GM18909 (cell line): ENCODE results near the gene APOL6.
"Not testable (repeated sequence)": the region's sequence is repeated elsewhere in the genome, so short reads cannot be mapped to it uniquely, and the experiment has no call there.

Source experiments
- ATAC-seq: cut with Tn5 transposase; IDR thresholded peaks from one replicate; pipeline ENCODE4 v1.9.1; 2021; ENCODE audit warnings: mild to moderate bottlenecking; ENCODE audit not compliant: unreplicated experiment, poor library complexity

APOL6 gene

DNA sequence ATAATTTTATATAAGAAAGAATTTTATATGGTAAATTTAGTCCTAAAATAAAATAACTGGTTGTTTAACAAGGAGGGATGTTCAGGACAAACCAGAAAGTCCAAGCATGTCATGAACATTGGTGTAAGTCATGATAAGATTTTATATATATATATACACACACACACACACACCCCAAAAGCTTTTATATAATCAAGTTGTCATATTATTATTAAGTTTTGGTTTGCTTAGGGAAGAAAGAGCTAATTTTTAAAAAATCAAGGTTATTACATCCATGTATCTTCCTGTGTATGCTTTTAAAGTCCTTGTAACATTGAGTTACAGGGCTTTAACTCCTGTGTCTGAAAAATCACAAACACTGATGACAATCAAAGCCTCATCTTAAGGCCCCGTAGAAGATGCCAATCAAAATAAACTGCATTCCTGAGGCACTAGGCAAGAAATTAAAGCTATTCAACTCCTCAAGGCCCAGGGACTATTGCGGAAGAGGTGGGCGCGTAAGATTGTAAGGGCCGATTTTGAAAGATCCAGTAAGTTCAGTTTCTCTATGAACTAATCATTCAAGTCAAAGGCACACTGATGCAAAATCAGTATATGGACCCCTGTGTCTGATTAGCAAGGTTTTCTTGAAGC, 16.8 kb downstream of the APOL6 start:
- no peak for ATAC-seq

DNA sequence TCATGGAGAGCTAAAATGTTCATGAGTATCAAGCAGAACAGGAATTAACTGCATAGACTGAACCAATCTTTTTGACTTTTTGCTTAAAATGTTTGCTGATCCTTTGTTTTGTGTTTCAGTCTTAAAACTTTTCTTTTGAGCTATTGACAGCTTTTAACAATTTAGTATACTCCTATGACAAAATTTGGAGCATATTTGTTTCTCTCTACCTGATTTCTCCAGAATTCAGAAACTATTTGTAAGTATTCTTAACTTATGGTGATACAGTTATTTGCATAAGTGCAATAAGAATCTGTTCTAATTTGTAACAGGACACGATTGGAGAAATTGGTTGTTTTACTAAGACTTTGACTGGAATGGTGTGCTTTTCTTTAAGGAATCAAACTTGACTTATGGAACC, 18.5 kb downstream of the APOL6 start:
- not testable (repeated sequence) for ATAC-seq

DNA sequence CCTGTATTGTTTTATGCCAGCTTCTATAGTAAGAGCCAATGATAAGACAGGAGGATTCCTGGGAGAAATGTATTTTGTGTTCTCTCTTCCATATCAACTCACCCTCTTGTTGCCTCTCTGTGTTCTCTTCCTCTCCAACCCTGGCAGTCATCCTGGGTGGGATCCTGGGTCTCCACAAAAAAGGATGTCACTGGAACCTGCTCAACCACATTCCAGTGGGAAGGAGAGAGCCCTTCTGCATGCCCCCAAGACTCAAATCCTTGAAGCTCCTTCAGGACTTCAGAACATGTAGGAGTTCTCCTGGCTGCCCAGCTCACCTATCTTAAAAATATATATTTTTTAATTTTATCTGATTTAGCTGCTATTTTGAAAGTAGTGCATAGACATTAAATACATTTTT, 26.1 kb downstream of the APOL6 start:
- no peak for ATAC-seq

DNA sequence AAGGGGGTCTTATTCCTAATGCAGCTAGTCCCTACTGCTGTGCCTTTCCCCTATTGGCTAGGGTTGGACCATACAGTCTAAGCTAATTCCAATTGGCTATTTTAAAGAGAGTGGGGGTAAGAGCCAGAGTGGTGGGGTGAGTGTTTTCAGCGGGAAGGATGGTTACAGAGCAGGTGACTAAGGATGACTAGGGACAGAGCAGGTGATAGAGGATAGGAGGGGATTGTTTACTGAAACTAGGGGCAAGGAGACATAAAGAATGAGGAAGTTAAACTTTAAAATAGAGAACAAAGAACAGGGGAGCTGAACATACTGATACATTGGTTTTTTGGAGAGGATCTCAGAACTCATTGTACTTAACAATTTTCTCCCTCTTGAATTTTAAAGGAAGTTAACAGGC, 27.8 kb downstream of the APOL6 start:
- ATAC-seq: not testable (repeated sequence)

DNA sequence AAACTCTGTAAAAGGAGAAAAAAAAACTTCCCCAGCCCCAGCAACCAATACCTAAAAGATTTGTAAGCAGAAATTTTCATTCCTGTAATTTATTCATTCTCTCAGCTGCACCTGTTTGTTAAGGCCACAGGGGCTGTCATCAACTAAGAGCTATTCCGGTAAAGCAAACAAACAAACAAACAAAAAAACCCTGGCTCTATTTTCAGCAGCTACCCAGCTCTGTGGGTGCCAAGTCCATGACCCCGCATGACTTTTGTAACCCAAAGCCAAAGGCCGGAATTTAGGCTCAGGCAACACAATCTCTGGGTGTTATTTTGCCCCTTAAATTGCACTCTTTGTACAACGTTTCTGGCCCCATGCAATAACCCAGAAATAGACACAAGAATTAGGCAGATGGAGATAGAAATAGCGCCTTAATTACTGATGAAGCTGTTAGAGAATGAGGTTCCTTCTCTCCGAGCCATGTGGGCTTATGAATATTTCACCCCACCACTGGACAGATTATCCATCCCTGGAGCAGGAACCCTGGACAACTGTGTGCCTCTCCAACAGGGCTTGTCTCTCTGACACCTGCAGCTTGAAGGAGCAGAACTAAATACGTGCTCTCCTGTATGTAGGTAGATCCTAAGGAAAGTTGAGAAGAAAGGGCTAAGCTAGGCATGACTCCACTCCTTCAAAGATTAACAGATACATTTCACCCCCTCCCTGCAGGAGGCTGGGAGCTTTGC, 29.4 kb downstream of the APOL6 start:
- no peak for ATAC-seq

DNA sequence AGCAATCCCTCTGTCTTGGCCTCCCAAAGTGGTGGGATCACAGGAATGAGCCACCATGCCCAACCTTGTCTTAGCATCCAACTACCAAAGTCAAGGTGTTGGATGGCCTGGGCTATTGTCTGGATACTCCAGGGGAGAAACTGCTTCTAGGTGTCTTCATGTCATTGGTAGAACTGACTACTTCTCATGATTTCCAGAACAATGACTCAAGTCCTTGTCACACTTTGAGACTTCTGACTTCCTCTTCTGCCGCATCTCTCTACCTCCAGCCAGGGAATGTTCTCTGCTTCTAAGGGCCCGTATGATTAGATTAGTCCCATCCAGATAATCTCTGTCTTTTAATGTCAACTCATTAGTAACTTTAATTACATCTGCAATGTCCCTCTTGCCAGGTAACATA, 30.6 kb downstream of the APOL6 start:
- no peak for ATAC-seq

DNA sequence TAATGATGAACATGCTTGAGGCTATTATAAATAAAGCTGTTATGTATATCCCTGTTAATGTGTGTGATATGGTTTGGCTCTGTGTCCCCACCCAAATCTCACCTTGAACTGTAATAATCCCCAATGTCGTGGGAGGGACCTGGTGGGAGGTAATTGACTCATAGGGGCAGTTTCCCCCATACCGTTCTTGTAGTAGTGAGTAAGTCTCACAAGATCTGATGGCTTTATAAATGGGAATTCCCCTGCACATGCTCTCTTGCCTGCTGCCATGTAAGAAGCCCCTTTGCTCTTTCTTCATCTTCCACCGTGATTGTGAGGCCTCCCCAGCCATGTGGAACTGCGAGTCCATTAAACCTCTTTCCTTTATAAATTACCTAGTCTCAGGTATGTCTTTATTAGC, 31.2 kb downstream of the APOL6 start:
- not testable (repeated sequence) for ATAC-seq

DNA sequence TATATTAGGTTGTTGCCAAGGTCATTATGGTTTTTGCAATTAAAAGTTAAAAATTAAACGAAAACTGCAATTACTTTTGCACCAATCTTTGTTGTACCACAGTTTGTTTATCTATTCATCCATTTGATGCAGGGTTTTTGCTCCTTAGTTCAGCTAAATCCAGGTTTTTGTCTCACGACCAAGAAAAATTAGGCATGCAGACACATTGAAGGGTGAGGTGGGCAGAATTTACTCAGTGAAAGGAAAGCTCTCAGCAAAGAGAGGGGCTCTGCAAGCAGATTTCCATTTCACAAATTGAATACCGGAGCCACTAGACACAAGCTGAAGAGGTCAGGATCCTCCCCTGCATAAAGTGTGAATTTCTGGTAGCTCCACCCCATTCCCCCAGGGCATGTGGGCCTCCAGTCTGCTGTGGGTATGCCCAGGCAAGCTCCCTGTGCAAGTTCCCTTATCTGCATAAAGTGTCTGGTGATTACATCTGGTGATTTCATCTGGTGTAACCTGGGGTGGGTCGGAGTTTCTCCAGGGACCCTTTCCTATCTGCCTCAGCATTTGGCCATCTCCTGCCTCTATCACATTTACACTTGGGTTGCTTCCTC, 33.3 kb downstream of the APOL6 start:
- ATAC-seq: no peak

DNA sequence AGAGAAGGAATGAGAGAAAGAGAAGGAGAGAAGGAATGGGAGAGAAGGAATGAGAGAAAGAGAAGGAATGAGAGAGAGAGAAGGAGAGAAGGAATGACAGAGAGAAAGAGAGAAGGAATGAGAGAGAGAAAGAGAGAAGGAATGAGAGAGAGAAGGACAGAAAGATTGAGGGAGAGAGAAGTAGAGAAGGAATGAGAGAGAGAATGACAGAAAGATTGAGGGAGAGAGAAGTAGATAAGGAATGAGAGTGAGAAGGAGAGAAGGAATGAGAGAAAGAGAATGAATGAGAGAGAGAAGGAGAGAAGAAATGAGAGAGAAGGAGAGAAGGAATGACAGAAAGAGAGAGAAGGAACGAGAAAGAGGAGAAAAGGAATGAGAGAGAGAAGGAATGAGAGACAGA, 35.3 kb downstream of the APOL6 start:
- ATAC-seq: no peak

DNA sequence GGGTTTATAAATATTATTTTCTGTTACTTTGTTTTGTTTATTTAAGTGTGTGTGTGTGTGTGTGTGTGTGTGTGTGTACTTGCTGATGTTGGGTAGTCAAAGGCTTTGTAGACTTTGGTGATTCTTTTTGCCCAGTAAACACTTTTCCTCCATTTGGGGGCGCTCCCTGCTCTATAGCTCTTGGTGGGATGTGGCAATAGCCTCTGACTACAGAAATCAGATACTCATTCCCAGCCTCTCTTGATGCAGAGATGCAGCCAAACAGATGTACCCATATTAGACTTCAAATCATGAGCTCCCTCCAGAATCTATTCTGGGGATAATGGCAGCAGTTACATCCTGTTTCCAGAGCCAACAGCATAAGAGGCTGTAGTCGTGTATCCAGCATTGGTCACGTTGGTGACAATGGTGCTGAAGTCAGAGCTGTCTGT, 36.0 kb downstream of the APOL6 start:
- no peak for ATAC-seq

DNA sequence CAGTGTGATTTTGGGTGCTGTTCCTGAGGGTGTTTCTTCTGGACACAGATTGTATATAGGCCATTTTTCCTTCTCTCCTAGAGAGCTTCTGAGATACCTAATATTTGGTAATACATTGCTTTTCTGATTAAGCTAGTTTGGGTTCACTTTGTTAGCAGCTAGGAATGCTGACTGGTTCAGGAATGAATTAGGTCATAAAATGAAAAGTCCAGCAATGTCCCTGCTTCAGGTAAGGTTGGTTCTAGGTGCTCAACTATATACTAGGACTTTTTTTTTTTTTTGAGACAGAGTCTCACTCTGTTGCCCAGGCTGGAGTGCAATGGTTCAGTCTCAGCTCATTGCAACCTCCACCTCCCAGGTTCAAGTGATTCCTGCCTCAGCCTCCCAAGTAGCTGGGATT, 36.5 kb downstream of the APOL6 start:
- no peak for ATAC-seq

DNA sequence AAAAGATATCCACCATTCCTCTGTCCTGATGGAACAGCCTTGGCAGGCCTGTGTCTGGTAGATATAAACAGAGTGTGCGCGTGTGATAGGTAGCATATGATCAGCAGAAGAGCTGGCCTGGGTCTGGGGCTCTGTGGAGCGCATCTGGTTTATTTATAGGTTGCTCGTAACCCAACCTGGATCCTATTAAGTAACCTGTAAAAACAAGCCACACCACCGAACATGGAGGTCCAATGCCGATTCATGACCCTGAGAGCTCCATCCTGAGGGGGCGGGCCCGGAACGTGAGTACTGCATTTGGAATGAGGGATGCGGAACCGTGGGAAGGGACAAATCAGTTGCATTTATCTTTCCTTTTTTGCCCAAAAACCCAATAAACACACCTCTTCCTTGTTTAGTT, 37.5 kb downstream of the APOL6 start:
- no peak for ATAC-seq

DNA sequence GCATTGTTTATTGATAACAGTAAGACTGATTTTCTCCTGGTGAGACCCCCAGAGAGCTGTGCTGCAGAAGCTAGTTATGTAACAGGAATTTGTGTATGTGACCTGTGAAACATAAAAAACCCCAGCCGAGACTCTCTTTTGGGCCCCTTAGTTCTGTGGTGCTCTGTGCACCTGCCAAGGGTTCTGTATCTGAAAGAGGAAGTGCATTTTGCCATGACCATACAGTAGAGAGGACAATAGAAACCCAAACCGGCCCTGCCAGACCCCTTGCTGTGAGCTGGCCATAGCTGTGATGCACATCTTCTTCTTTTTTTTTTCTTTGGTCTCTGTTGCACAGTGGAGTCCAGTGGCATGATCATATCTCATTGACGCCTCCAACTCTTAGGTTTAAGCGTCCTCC, 38.1 kb downstream of the APOL6 start:
- no peak for ATAC-seq

DNA sequence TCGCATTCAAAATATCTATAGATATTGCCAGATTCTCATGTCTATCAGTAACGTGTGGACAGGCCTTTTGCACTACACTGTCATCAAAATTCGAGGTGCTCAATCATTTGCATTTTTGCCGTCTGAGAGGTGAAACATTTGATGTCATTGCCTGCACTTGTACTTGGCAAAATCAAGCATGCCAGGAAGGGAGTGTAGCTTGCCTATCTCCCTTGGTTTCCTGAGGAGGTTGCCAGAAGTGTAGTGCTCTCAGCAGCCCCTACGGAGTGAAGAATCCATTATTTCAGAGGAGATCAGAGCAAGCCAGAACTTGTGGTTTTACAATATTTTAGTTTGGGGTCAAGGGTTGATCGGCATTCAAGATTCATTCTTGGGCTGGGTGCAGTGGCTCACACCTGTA, 39.2 kb downstream of the APOL6 start:
- ATAC-seq: no peak

DNA sequence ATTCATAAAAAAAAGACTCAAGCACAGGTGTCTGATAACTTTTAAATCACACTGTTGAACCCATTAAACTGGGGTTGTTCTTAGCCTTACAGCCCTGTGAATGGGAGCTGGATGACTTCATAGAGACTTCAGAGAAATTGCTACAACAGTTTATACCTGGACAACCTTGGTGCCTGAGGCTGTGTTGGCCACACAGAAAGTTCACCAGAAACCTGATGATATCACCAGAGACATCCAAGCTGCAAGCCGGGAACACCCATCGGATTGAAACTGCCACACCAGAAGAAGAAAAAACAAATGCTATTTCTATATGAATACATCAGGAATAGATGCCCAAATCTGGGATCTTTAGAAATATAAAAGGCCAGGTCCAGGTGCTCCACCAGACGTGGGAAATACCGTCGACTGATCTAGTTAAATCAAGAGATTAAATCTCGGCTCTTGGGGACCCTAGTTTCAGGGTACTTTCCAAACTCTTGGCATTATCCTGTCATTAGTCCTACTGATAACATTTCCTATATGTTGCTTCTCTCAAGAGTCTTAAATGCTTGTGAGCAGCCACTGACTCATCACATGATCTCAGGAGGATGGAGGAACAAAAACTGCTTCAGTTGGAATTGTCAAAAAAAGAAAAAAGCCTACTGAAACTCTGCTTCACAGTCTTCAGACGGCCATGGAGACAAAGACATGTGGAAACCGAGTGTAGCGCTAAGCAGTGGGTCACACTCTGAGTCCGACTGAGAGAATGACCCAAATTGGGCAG, 40.8 kb downstream of the APOL6 start:
- ATAC-seq: no peak

DNA sequence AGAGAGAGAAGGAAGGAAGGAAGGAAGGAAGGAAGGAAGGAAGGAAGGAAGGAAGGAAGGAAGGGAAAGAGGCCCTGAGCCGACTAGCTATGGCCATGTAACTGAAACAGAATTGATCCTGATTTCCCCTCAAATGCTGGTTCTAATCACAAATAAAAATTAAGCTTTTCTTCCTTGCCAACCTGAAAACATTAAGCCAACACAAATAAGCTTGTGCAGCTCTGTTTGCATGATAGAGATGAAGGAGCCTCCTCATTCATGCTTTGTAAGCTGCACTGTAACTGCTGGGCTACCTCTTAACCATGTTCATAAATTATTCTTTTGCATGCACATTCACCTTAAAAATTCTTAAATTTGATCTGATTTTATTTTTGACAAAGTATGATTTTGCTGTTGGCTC, 41.8 kb downstream of the APOL6 start:
- no peak for ATAC-seq

DNA sequence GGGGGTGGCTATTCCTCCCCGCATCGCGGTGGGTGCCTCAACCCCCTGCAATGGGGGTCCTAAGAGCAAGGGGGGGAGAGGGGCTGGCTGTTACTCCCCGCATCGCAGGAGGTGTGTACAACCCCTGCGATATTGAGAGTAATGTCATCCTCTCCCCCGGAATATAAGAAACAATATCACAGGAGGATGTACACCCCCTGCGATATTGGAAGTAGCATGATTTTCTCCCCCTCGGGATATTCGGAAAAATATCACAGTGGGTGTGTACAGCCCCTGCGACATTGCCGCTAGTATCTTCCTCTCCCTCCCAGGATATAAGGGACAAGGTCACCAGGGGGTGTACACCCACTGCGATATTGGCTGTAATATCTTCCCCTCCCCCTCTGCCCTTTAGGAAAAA, 47.0 kb downstream of the APOL6 start:
- no peak for ATAC-seq

DNA sequence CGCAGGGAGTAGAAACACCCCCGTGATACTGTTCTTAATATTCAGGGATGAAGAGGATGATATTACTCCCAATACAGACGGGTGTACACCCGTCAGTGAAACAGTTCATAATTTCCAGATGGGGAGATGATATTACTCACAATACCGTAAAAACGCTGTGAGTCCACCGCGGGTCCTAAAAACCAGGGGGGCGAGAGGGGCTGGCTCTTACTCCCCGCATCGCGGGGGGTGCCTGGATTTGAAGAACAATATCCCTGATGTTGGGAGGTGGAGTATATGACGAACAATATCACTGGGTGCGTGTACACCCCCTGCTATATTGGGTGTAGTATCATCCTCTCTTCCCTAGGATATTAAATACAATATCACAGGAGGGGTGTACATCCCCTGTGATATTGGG, 48.9 kb downstream of the APOL6 start:
- ATAC-seq: no peak

DNA sequence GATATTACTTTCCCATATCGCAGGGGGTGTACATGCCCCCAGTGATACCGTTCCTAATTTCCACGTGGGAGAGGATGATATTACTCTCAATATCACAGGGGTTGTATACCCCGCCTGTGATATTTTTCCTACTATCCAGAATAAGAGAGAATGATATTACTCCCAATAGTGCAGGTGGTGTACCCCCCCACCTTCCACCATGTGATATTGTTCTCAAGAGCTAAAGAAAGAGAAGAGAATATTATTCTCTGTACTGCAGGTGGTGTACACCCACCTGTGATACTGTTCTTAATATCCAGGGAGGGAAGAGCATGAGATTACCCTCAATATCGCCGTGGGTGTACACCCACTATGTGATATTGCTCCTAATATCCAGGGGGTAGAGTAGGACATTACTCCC, 51.6 kb downstream of the APOL6 start:
- ATAC-seq: not testable (repeated sequence)

DNA sequence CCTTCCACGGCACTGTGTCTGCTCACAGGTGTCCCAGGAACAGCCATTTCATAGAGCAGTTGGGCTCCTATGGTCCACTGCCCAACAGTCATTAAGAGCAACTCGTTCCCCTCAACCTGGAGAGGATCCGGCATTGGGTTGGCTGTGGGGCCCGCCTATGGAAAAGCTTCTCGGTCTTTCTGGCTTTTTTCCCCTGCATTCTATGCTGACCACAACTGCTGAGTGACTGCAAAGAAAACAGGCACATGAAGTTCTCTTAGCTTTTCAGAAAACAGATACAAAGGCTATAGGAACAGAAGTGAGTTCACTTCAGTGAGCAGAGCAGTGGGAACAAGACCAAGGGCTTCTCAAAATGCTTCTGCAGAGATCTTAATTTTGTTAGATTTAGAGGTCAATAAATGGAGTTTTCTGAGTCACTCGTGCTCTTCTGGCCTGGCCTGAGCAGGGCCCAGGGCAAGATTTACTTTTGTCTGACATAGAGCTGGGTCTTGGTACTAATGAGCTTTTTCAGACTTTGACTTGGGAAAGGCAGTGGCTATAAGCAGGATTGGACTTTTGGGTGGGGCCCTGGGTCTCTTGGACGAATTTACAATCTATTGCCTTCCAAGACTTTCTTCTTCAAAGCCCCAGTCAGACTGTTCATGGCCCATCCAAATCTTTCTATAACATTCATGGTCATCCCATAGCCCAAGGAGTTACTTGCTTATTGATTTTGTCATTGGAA, 55.8 kb downstream of the APOL6 start:
- ATAC-seq: no peak
